ENCODE measurements around the gene CC2D2A.

Gene CC2D2A

GRCh38 chr4:15577508-15577907 lies 107.8 kb downstream of the CC2D2A start:
- TF ChIP-seq CTCF (IDR thresholded peaks at IDR 0.05; ENCODE audit: low read depth, low read length), result no peak
- Histone ChIP-seq H3K4me3 (ENCODE audit: low read depth, low read length) (no peak overlapping the region), H3K27me3 (no peaks in the 10 kb centered on the region), H3K4me1 (no peaks in the 10 kb centered on the region), H3K36me3 (peaks cover 16% of the 10 kb centered on the region), H3K9me3 (no peaks in the 10 kb centered on the region)
- no peak for DNase-seq

- no peaks in the 10 kb centered on the region for H3K4me1 ChIP-seq
- no peak for DNase-seq
- no peak for TF ChIP-seq CTCF (IDR thresholded peaks at IDR 0.05; ENCODE audit: low read depth, low read length)
- H3K27me3 ChIP-seq, result no peaks in the 10 kb centered on the region
- H3K36me3 ChIP-seq, result peaks cover 10% of the 10 kb centered on the region
- no peak overlapping the region for H3K4me3 ChIP-seq (ENCODE audit: low read depth, low read length)
- H3K9me3 ChIP-seq, result no peaks in the 10 kb centered on the region
These were observed 115.1 kb downstream of the CC2D2A start for GRCh38 chr4:15584785-15585184.

- no peak overlapping the region for H3K4me3 ChIP-seq (ENCODE audit: low read depth, low read length)
- no peak for DNase-seq
- TF ChIP-seq CTCF (IDR thresholded peaks at IDR 0.05; ENCODE audit: low read depth, low read length), result no peak
- peaks cover 8% of the 10 kb centered on the region; the same call in 1 of the 2 replicates for H3K36me3 ChIP-seq
- H3K4me1 ChIP-seq, result no peaks in the 10 kb centered on the region
- H3K27me3 ChIP-seq, result no peaks in the 10 kb centered on the region
- H3K9me3 ChIP-seq, result no peaks in the 10 kb centered on the region
These were observed 115.6 kb downstream of the CC2D2A start for GRCh38 chr4:15585331-15585730.

- no peak overlapping the region for H3K4me3 ChIP-seq (ENCODE audit: low read depth, low read length)
- no peaks in the 10 kb centered on the region for H3K9me3 ChIP-seq
- TF ChIP-seq CTCF (IDR thresholded peaks at IDR 0.05; ENCODE audit: low read depth, low read length), result no peak
- no peaks in the 10 kb centered on the region for H3K4me1 ChIP-seq
- peaks cover 5% of the 10 kb centered on the region; the same call in 1 of the 2 replicates for H3K36me3 ChIP-seq
- DNase-seq, result no peak
- no peaks in the 10 kb centered on the region for H3K27me3 ChIP-seq
These were observed 116.4 kb downstream of the CC2D2A start for GRCh38 chr4:15586066-15586465.

GRCh38 chr4:15587649-15588048 lies 118.0 kb downstream of the CC2D2A start:
- no peak for DNase-seq
- H3K9me3 ChIP-seq, result no peaks in the 10 kb centered on the region
- no peaks in the 10 kb centered on the region for H3K27me3 ChIP-seq
- no peaks in the 10 kb centered on the region for H3K4me1 ChIP-seq
- no peak for TF ChIP-seq CTCF (IDR thresholded peaks at IDR 0.05; ENCODE audit: low read depth, low read length)
- no peaks in the 10 kb centered on the region for H3K36me3 ChIP-seq
- H3K4me3 ChIP-seq (ENCODE audit: low read depth, low read length), result no peak overlapping the region

GRCh38 chr4:15592799-15593198 lies 123.1 kb downstream of the CC2D2A start:
- H3K27me3 ChIP-seq, result no peaks in the 10 kb centered on the region
- no peak for TF ChIP-seq CTCF (IDR thresholded peaks at IDR 0.05; ENCODE audit: low read depth, low read length)
- H3K4me1 ChIP-seq, result no peaks in the 10 kb centered on the region
- no peaks in the 10 kb centered on the region for H3K9me3 ChIP-seq
- H3K4me3 ChIP-seq (ENCODE audit: low read depth, low read length), result no peak overlapping the region
- DNase-seq, result no peak
- H3K36me3 ChIP-seq, result no peaks in the 10 kb centered on the region

Measured in BE2C (cell line).